ENCODE measurements around the gene PPP1R1C. TPM values are rescaled to one million over a fixed set of nuclear protein-coding genes. Genes with fewer than 3 reads are reported as not detected.

The PPP1R1C gene
- total and polyA plus RNA-seq, 2 donors (not counting 1 experiment from before 2014, with no cell fraction given), result not detected

GRCh38 chr2:181992776-181993175 lies 7.1 kb downstream of the PPP1R1C start:
- H3K4me2 ChIP-seq (replicated peaks; ENCODE audit: low read depth, low read length, poor library complexity, severe bottlenecking), result no peak overlapping the region
- H3K27me3 ChIP-seq (replicated peaks in 1 of 4; ENCODE audit: control extremely low read depth in 1 of 4, control insufficient read depth in 3 of 4, insufficient read depth in 4 of 4, low read length in 3 of 4), result no peaks in the 10 kb centered on the region
- H3K4me1 Mint-ChIP-seq, result peaks cover 15% of the 10 kb centered on the region

GRCh38 chr2:181995289-181995688 lies 9.6 kb downstream of the PPP1R1C start:
- Histone ChIP-seq H3K27ac (ENCODE audit: low read length in 2 of 2) (no peak overlapping the region), H3K36me3 (replicated peaks in 1 of 2; ENCODE audit: control extremely low read depth in 1 of 2, control insufficient read depth in 1 of 2, extremely low read depth in 1 of 2, insufficient read depth in 2 of 2, low read length in 1 of 2) (no peaks in the 10 kb centered on the region), H3K27me3 (replicated peaks in 1 of 4; ENCODE audit: control extremely low read depth in 1 of 4, control insufficient read depth in 3 of 4, insufficient read depth in 4 of 4, low read length in 3 of 4) (no peaks in the 10 kb centered on the region), H4K20me1 (ENCODE audit: control insufficient read depth, insufficient read depth, low read length, poor library complexity, severe bottlenecking) (no peaks in the 10 kb centered on the region), H3K9ac (ENCODE audit: low read length) (no peak overlapping the region), H3K4me3 (ENCODE audit: control extremely low read depth in 1 of 5, extremely low read depth in 1 of 5, insufficient read depth in 1 of 5, low read depth in 2 of 5, low read length in 4 of 5) (no peak overlapping the region), H3K4me1 (ENCODE audit: control insufficient read depth in 2 of 2, insufficient read depth in 2 of 2, low read length in 2 of 2) (peaks cover 0 to 4% of the 10 kb centered on the region in 2 donors), H3K9me3 (ENCODE audit: control extremely low read depth in 1 of 3, control insufficient read depth in 2 of 3, insufficient read depth in 1 of 3, low read length in 2 of 3) (no peaks in the 10 kb centered on the region), H3K4me2 (replicated peaks; ENCODE audit: low read depth, low read length, poor library complexity, severe bottlenecking) (no peak overlapping the region), H2AFZ (ENCODE audit: insufficient read depth, low read depth, low read length, poor library complexity, severe bottlenecking) (no peak overlapping the region), H3K79me2 (ENCODE audit: control insufficient read depth, insufficient read depth, low read length) (no peaks in the 10 kb centered on the region)
- intact Hi-C loops (cut with micrococcal nuclease), result no loop called here
- H3K4me3 Mint-ChIP-seq, result no peak overlapping the region
- CTCF ChIA-PET, result no interaction called here
- no peak for DNase-seq
- ATAC-seq (ENCODE audit: low read depth), result no peak
- no peak overlapping the region for H3K27ac Mint-ChIP-seq
- WGBS (ENCODE audit: insufficient coverage), result no CpG with 5 or more reads among the region's 1 CpG
- H3K9me3 Mint-ChIP-seq (ENCODE audit: insufficient read depth), result no peaks in the 10 kb centered on the region
- peaks cover 19% of the 10 kb centered on the region for H3K4me1 Mint-ChIP-seq
- H3K27me3 Mint-ChIP-seq, result peaks cover 4% of the 10 kb centered on the region
- POLR2A ChIA-PET, result no interaction called here
- no peak for TF ChIP-seq EZH2 (IDR thresholded peaks at IDR 0.05; ENCODE audit: borderline replicate concordance, insufficient read depth, low read depth, low read length, poor library complexity, severe bottlenecking)

More at GRCh38 chr2:181992776-181993175, 7.1 kb downstream of the PPP1R1C start:
- no CpG with 5 or more reads among the region's 3 CpGs for WGBS (ENCODE audit: insufficient coverage)
- H3K9me3 Mint-ChIP-seq (ENCODE audit: insufficient read depth), result no peaks in the 10 kb centered on the region
- no peak overlapping the region for H3K27ac Mint-ChIP-seq
- peaks cover 2% of the 10 kb centered on the region for H3K27me3 Mint-ChIP-seq
- no peaks in the 10 kb centered on the region for H4K20me1 ChIP-seq (ENCODE audit: control insufficient read depth, insufficient read depth, low read length, poor library complexity, severe bottlenecking)
- ATAC-seq (ENCODE audit: low read depth) (no peak), DNase-seq (no peak)
- H3K36me3 ChIP-seq (replicated peaks in 1 of 2; ENCODE audit: control extremely low read depth in 1 of 2, control insufficient read depth in 1 of 2, extremely low read depth in 1 of 2, insufficient read depth in 2 of 2, low read length in 1 of 2), result no peaks in the 10 kb centered on the region
- H3K4me3 Mint-ChIP-seq, result no peak overlapping the region
- intact Hi-C loops (cut with micrococcal nuclease), result no loop called here
- H3K4me1 ChIP-seq (ENCODE audit: control insufficient read depth in 2 of 2, insufficient read depth in 2 of 2, low read length in 2 of 2), result peaks cover 0 to 4% of the 10 kb centered on the region in 2 donors
- CTCF ChIA-PET, result interaction anchor here (2.1 kb wide), 1 partner anchor 9 kb away, joined by 6 read pairs; no protein-coding TSS in a partner anchor
- no peak overlapping the region for H3K27ac ChIP-seq (ENCODE audit: low read length in 2 of 2)
- no peak for TF ChIP-seq EZH2 (IDR thresholded peaks at IDR 0.05; ENCODE audit: borderline replicate concordance, insufficient read depth, low read depth, low read length, poor library complexity, severe bottlenecking)
- TF ChIP-seq, protein P1, sequence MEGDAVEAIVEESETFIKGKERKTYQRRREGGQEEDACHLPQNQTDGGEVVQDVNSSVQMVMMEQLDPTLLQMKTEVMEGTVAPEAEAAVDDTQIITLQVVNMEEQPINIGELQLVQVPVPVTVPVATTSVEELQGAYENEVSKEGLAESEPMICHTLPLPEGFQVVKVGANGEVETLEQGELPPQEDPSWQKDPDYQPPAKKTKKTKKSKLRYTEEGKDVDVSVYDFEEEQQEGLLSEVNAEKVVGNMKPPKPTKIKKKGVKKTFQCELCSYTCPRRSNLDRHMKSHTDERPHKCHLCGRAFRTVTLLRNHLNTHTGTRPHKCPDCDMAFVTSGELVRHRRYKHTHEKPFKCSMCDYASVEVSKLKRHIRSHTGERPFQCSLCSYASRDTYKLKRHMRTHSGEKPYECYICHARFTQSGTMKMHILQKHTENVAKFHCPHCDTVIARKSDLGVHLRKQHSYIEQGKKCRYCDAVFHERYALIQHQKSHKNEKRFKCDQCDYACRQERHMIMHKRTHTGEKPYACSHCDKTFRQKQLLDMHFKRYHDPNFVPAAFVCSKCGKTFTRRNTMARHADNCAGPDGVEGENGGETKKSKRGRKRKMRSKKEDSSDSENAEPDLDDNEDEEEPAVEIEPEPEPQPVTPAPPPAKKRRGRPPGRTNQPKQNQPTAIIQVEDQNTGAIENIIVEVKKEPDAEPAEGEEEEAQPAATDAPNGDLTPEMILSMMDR (IDR thresholded peaks at IDR 0.05), result no peak
- no peaks in the 10 kb centered on the region for H3K9me3 ChIP-seq (ENCODE audit: control extremely low read depth in 1 of 3, control insufficient read depth in 2 of 3, insufficient read depth in 1 of 3, low read length in 2 of 3)
- no peak overlapping the region for H2AFZ ChIP-seq (ENCODE audit: insufficient read depth, low read depth, low read length, poor library complexity, severe bottlenecking)
- no peak overlapping the region for H3K4me3 ChIP-seq (ENCODE audit: control extremely low read depth in 1 of 5, extremely low read depth in 1 of 5, insufficient read depth in 1 of 5, low read depth in 2 of 5, low read length in 4 of 5)
- H3K79me2 ChIP-seq (ENCODE audit: control insufficient read depth, insufficient read depth, low read length), result no peaks in the 10 kb centered on the region
- POLR2A ChIA-PET, result no interaction called here
- H3K9ac ChIP-seq (ENCODE audit: low read length), result no peak overlapping the region
